Epithelial cell of esophagus (primary cell): ENCODE data around the gene TMEM63C.

Experiments used
- DNase-seq: peaks from one replicate; pipeline ENCODE4 v3.0.0; 2010; ENCODE audit warnings: low read depth
- H3K4me3 ChIP-seq: 2 replicates; pipeline ENCODE4 v1.5.1; 2011; ENCODE audit warnings: mild to moderate bottlenecking, low read length, control low read depth
- CTCF ChIP-seq: IDR thresholded peaks from 2 replicates; pipeline ENCODE4 v1.5.1; 2011; ENCODE audit warnings: low read depth, mild to moderate bottlenecking, low read length, control low read depth, inconsistent platforms; ENCODE audit not compliant: insufficient read depth; ENCODE audit errors: missing control alignments

Gene TMEM63C

GRCh38 chr14:77266336-77266735, 84.7 kb downstream of the TMEM63C start:
- no peak for TF ChIP-seq CTCF
- no peak overlapping the region for H3K4me3 ChIP-seq
- no peak for DNase-seq

- H3K4me3 ChIP-seq: no peak overlapping the region
- DNase-seq: no peak
- no peak for TF ChIP-seq CTCF
Measured at GRCh38 chr14:77267937-77268699, 86.5 kb downstream of the TMEM63C start.

- no peak overlapping the region for H3K4me3 ChIP-seq
- DNase-seq: peak; percentile 41
- TF ChIP-seq CTCF: no peak
Measured at GRCh38 chr14:77268989-77269600, 87.5 kb downstream of the TMEM63C start.

GRCh38 chr14:77270361-77271112, 88.9 kb downstream of the TMEM63C start:
- DNase-seq: no peak
- no peak overlapping the region for H3K4me3 ChIP-seq
- no peak for TF ChIP-seq CTCF

- TF ChIP-seq CTCF: no peak
- no peak within 1 kb of the TSS for H3K4me3 ChIP-seq
- no peak for DNase-seq
Measured at GRCh38 chr14:77271113-77271710, 89.6 kb downstream of the TMEM63C start, which contains the start of gene NGB. Gene NGB (minus strand): TSS chr14:77271206. CDS start chr14:77270937, 269 bp downstream.

GRCh38 chr14:77272261-77272660, 90.7 kb downstream of the TMEM63C start:
- H3K4me3 ChIP-seq: no peak overlapping the region
- no peak for TF ChIP-seq CTCF
- no peak for DNase-seq
